ENCODE data around the gene SIAE. TPM values are rescaled to one million over a fixed set of nuclear protein-coding genes. Genes with fewer than 3 reads are reported as not detected.

The SIAE gene
- polyA plus RNA-seq, 1 of the 3 experiments (the other 2 are of a cell fraction) = 27.9 TPM

GRCh38 chr11:124597626-124598025, 75.9 kb downstream of the SIAE start:
- Histone ChIP-seq H3K4me1 (ENCODE audit: control insufficient read depth in 1 of 2, insufficient read depth in 2 of 2, low read depth in 1 of 2, low read length in 1 of 2) (peaks cover 0 to 5% of the 10 kb centered on the region in 2 experiments; a peak in 1 of 4 replicates), H3F3A (replicated peaks; ENCODE audit: insufficient read depth) (peaks cover 3% of the 10 kb centered on the region), H2AFZ (ENCODE audit: low read depth) (no peak overlapping the region), H3K9ac (no peak overlapping the region), H4K20me1 (ENCODE audit: insufficient read depth) (no peaks in the 10 kb centered on the region), H3K9me2 (no peaks in the 10 kb centered on the region), H3K4me3 (ENCODE audit: low read depth in 2 of 2, low read length in 1 of 2) (no peak overlapping the region), H3K4me2 (no peak overlapping the region), H3K79me2 (ENCODE audit: insufficient read depth) (no peaks in the 10 kb centered on the region), H3K27me3 (ENCODE audit: insufficient read depth) (peaks cover 26% of the 10 kb centered on the region; the same call in 1 of the 2 replicates), H3K9me3 (no peaks in the 10 kb centered on the region), H3K27ac (ENCODE audit: low read depth in 2 of 2, low read length in 1 of 2) (no peak overlapping the region), H3K36me3 (replicated peaks in 1 of 2; ENCODE audit: control insufficient read depth in 1 of 2, insufficient read depth in 2 of 2, low read length in 1 of 2) (no peaks in the 10 kb centered on the region)
- no peak for TF ChIP-seq ELF1 (IDR thresholded peaks at IDR 0.05)
- TF ChIP-seq FOSL2 (IDR thresholded peaks at IDR 0.05; ENCODE audit: borderline replicate concordance, low read depth) = no peak
- TF ChIP-seq USF2 (IDR thresholded peaks at IDR 0.05; ENCODE audit: borderline replicate concordance, low read depth, low read length) = no peak
- no peak for TF ChIP-seq FOXM1 (IDR thresholded peaks at IDR 0.05; ENCODE audit: low read depth)
- TF ChIP-seq REST (IDR thresholded peaks at IDR 0.05; ENCODE audit: low read depth, low read length) = no peak
- TF ChIP-seq GATA2 (CRISPR knock-in tag; IDR thresholded peaks at IDR 0.05) = no peak
- TF ChIP-seq FOXJ3 (CRISPR knock-in tag; IDR thresholded peaks at IDR 0.05) = no peak
- TF ChIP-seq RCOR1 (IDR thresholded peaks at IDR 0.05; ENCODE audit: low read length) = no peak
- TF ChIP-seq MAX (IDR thresholded peaks at IDR 0.05; ENCODE audit: low read depth) = no peak
- no peak for TF ChIP-seq SIN3A (IDR thresholded peaks at IDR 0.05; ENCODE audit: borderline replicate concordance, low read depth, low read length)
- no peak for TF ChIP-seq POLR2AphosphoS5 (IDR thresholded peaks at IDR 0.05; ENCODE audit: low read depth, low read length)
- no peak for TF ChIP-seq RXRA (IDR thresholded peaks at IDR 0.05; ENCODE audit: borderline replicate concordance, low read depth)
- no peak for TF ChIP-seq NFIC (IDR thresholded peaks at IDR 0.05; ENCODE audit: borderline replicate concordance)
- no peak for TF ChIP-seq PBX3 (IDR thresholded peaks at IDR 0.05)
- CTCF ChIA-PET = interaction anchor here (0.8 to 1.5 kb wide), 2 partner anchors 12 to 195 kb away, joined by 3 to 5 read pairs; no protein-coding TSS in a partner anchor
- POLR2A ChIA-PET = no interaction called here
- DNase-seq = no peak

Measured in SK-N-SH (cell line).